Liver (tissue), 3 donors: Measurements from ENCODE around the gene NFATC1.

ENCODE experiments used
- ATF3 ChIP-seq: IDR thresholded peaks from 2 replicates; pipeline ENCODE4 v1.6.1; 2016; ENCODE audit warnings: antibody characterized with exemption
- CTCF ChIP-seq: fragments of 150-350 bp; IDR thresholded peaks from 2 replicates; pipeline ENCODE4 v1.5.1; 2017; ENCODE audit warnings: improper control_type of control experiment, low read depth, low read length; ENCODE audit not compliant: missing input control
- GABPA ChIP-seq, 2 donors: IDR thresholded peaks in 1 of 2; conservative IDR thresholded peaks in 1 of 2; 2 replicates each; pipeline ENCODE4 v1.6.1; 2016; ENCODE audit warnings: antibody characterized with exemption in 2 of 2, mild to moderate bottlenecking in 1 of 2, moderate library complexity in 1 of 2
- MAX ChIP-seq: IDR thresholded peaks from 2 replicates; pipeline ENCODE4 v1.6.1; 2016; ENCODE audit warnings: antibody characterized with exemption
- NR2F2 ChIP-seq: IDR thresholded peaks from 2 replicates; pipeline ENCODE4 v1.6.1; 2016; ENCODE audit warnings: antibody characterized with exemption
- REST ChIP-seq: IDR thresholded peaks from 2 replicates; pipeline ENCODE4 v1.6.1; 2016; ENCODE audit warnings: antibody characterized with exemption, mild to moderate bottlenecking
- YY1 ChIP-seq: IDR thresholded peaks from 2 replicates; pipeline ENCODE4 v1.6.1; 2016; ENCODE audit warnings: antibody characterized with exemption, mild to moderate bottlenecking
- donor health status: healthy.
- donor health status: healthy.

- TF ChIP-seq CTCF, result no peak
- TF ChIP-seq REST, result no peak
- TF ChIP-seq GABPA (IDR thresholded peaks at IDR 0.05 in 1 of 2, conservative IDR thresholded peaks at IDR 0.05 in 1 of 2), result no peak
- no peak for TF ChIP-seq YY1
- TF ChIP-seq MAX, result no peak
- TF ChIP-seq NR2F2, result no peak
- TF ChIP-seq ATF3, result no peak
These were observed 11.5 kb upstream of the NFATC1 start for GRCh38 chr18:79384151-79384807.
